IPS-20b (cell line): ENCODE data around the gene EEFSEC.
A peak's percentile ranks its signal among the peaks of the same experiment; 100 is the strongest.
"Not testable (repeated sequence)": the region's sequence is repeated elsewhere in the genome, so short reads cannot be mapped to it uniquely, and the experiment has no call there.

Experiments
- H3K27ac ChIP-seq: one replicate; pipeline ENCODE4 v1.5.1; 2013; ENCODE audit warnings: low read length
- H3K27me3 ChIP-seq: 2 replicates; pipeline ENCODE4 v1.6.1; 2013; ENCODE audit warnings: mild to moderate bottlenecking, low read length, inconsistent platforms; ENCODE audit not compliant: insufficient read depth
- H3K36me3 ChIP-seq: 2 replicates; pipeline ENCODE4 v1.6.1; 2013; ENCODE audit warnings: low read depth, mild to moderate bottlenecking, inconsistent platforms, low read length, moderate library complexity; ENCODE audit not compliant: insufficient read depth
- H3K4me1 ChIP-seq: 2 replicates; pipeline ENCODE4 v1.6.1; 2013; ENCODE audit warnings: mild to moderate bottlenecking, control low read depth, inconsistent platforms, low read length, moderate library complexity; ENCODE audit not compliant: insufficient read depth
- H3K4me3 ChIP-seq: 2 replicates; pipeline ENCODE4 v1.5.1; 2013; ENCODE audit warnings: mild to moderate bottlenecking, low read length, inconsistent platforms
- H3K9ac ChIP-seq: 2 replicates; pipeline ENCODE4 v1.6.1; 2013; ENCODE audit warnings: low read depth, mild to moderate bottlenecking, inconsistent platforms, low read length, moderate library complexity
- H3K9me3 ChIP-seq: 2 replicates; pipeline ENCODE4 v1.6.1; 2013; ENCODE audit warnings: mild to moderate bottlenecking, low read depth, low read length, inconsistent platforms; ENCODE audit not compliant: insufficient read depth

EEFSEC gene

GRCh38 chr3:128131897-128132646 lies 21.2 kb upstream of the EEFSEC start:
- no peak overlapping the region for H3K9ac ChIP-seq

GRCh38 chr3:128133273-128133883 lies 19.9 kb upstream of the EEFSEC start:
- no peaks in the 10 kb centered on the region; the same call in 1 of the 2 replicates for H3K9me3 ChIP-seq
- H3K4me1 ChIP-seq, result no peaks in the 10 kb centered on the region
- H3K4me3 ChIP-seq, result no peak overlapping the region
- H3K36me3 ChIP-seq, result no peaks in the 10 kb centered on the region
- peaks cover 17% of the 10 kb centered on the region for H3K27me3 ChIP-seq
- H3K27ac ChIP-seq, result no peak overlapping the region
- no peak overlapping the region for H3K9ac ChIP-seq

More at GRCh38 chr3:128131897-128132646, 21.2 kb upstream of the EEFSEC start:
- Histone ChIP-seq H3K4me1 (no peaks in the 10 kb centered on the region), H3K36me3 (no peaks in the 10 kb centered on the region), H3K4me3 (no peak overlapping the region), H3K9me3 (no peaks in the 10 kb centered on the region; the same call in 1 of the 2 replicates), H3K27me3 (peaks cover 16% of the 10 kb centered on the region; the same call in 1 of the 2 replicates), H3K27ac (no peak overlapping the region)

- peaks cover 11% of the 10 kb centered on the region for H3K27me3 ChIP-seq
- H3K4me1 ChIP-seq, result no peaks in the 10 kb centered on the region; the same call in 1 of the 2 replicates
- H3K27ac ChIP-seq, result no peak overlapping the region
- no peaks in the 10 kb centered on the region for H3K36me3 ChIP-seq
- H3K4me3 ChIP-seq, result no peak overlapping the region
- H3K9ac ChIP-seq, result no peak overlapping the region
- H3K9me3 ChIP-seq, result no peaks in the 10 kb centered on the region
These were observed 9.8 kb upstream of the EEFSEC start for GRCh38 chr3:128143496-128143895.

- H3K9me3 ChIP-seq, result no peaks in the 10 kb centered on the region
- H3K9ac ChIP-seq, result no peak overlapping the region
- H3K27ac ChIP-seq, result no peak overlapping the region
- no peaks in the 10 kb centered on the region for H3K4me1 ChIP-seq
- peaks cover 8% of the 10 kb centered on the region; the same call in 1 of the 2 replicates for H3K27me3 ChIP-seq
- no peaks in the 10 kb centered on the region for H3K36me3 ChIP-seq
- no peak overlapping the region for H3K4me3 ChIP-seq
These were observed 8.6 kb upstream of the EEFSEC start for GRCh38 chr3:128144512-128145187.

GRCh38 chr3:128145279-128145678 lies 8.0 kb upstream of the EEFSEC start:
- Histone ChIP-seq H3K27ac (no peak overlapping the region), H3K27me3 (peaks cover 12% of the 10 kb centered on the region; the same call in 1 of the 2 replicates), H3K9me3 (no peaks in the 10 kb centered on the region), H3K9ac (no peak overlapping the region), H3K4me1 (no peaks in the 10 kb centered on the region), H3K36me3 (no peaks in the 10 kb centered on the region), H3K4me3 (no peak overlapping the region)

GRCh38 chr3:128146201-128146600 lies 7.1 kb upstream of the EEFSEC start:
- no peak overlapping the region for H3K4me3 ChIP-seq
- H3K9me3 ChIP-seq, result no peaks in the 10 kb centered on the region
- peaks cover 12% of the 10 kb centered on the region; the same call in 1 of the 2 replicates for H3K27me3 ChIP-seq
- no peak overlapping the region for H3K9ac ChIP-seq
- H3K4me1 ChIP-seq, result no peaks in the 10 kb centered on the region
- H3K36me3 ChIP-seq, result no peaks in the 10 kb centered on the region
- H3K27ac ChIP-seq, result no peak overlapping the region

GRCh38 chr3:128149650-128150049 lies 3.6 kb upstream of the EEFSEC start:
- 0 out of 2 replicates have a peak, but pooled peaks cover 3% of the 10 kb centered on the region for H3K4me1 ChIP-seq
- H3K9ac ChIP-seq, result no peak overlapping the region
- H3K9me3 ChIP-seq, result no peaks in the 10 kb centered on the region
- peaks cover 26% of the 10 kb centered on the region for H3K27me3 ChIP-seq
- H3K27ac ChIP-seq, result no peak overlapping the region
- H3K4me3 ChIP-seq, result no peak overlapping the region
- H3K36me3 ChIP-seq, result no peaks in the 10 kb centered on the region

- H3K9me3 ChIP-seq, result no peaks in the 10 kb centered on the region
- H3K4me1 ChIP-seq, result 0 out of 2 replicates have a peak, but pooled peaks cover 3% of the 10 kb centered on the region
- peaks cover 26% of the 10 kb centered on the region for H3K27me3 ChIP-seq
- no peak overlapping the region for H3K4me3 ChIP-seq
- H3K27ac ChIP-seq, result no peak overlapping the region
- H3K36me3 ChIP-seq, result no peaks in the 10 kb centered on the region
- no peak overlapping the region for H3K9ac ChIP-seq
These were observed 1.5 kb upstream of the EEFSEC start for GRCh38 chr3:128151758-128152274.

- Histone ChIP-seq H3K4me1 (0 out of 2 replicates have a peak, but pooled peaks cover 3% of the 10 kb centered on the region), H3K27me3 (peaks cover 24% of the 10 kb centered on the region), H3K9me3 (no peaks in the 10 kb centered on the region), H3K27ac (no peak overlapping the region), H3K36me3 (no peaks in the 10 kb centered on the region), H3K9ac (peak overlapping the region; percentile 49; the same call in 1 of the 2 replicates), H3K4me3 (peak overlapping the region; percentile 69)
These were observed 694 bp upstream of the EEFSEC start for GRCh38 chr3:128152419-128153155.

GRCh38 chr3:128154354-128154753 lies 1.1 kb downstream of the EEFSEC start:
- not testable (repeated sequence) for H3K4me1 ChIP-seq, H3K27ac ChIP-seq, H3K36me3 ChIP-seq, H3K9me3 ChIP-seq
- Histone ChIP-seq H3K9ac (peak overlapping the region; percentile 63; the same call in 1 of the 2 replicates), H3K4me3 (peak overlapping the region; percentile 69), H3K27me3 (peaks cover 19% of the 10 kb centered on the region)
